ENCODE measurements around the gene TAC4. TPM values are rescaled to one million over a fixed set of nuclear protein-coding genes. Genes with fewer than 3 reads are reported as not detected.

The TAC4 gene
- total and polyA plus RNA-seq, 2 experiments from 2014 or later = not detected

DNA sequence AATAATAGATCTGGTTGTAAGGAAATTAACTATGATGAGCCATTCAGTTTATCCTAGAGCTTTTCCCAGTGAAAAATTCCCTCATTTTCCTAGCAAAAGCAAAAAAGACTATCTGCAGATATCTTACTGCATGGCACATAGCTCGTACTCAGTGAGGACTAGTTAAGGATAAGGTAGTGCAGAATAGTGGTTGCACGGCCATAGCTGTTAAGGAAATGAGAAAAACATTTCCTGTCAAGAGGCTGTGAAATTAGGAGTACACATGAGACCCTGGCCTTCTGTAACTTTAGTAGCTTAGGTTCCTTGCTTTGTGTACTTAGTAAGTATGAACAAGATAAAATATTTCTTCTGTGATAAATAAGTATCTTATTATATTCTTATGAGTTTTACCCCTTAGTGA lies 49.1 kb downstream of the TAC4 start:
- no peaks in the 10 kb centered on the region; the same call in 2 of the 3 replicates for H3K9me3 Mint-ChIP-seq
- TF ChIP-seq JUNB (IDR thresholded peaks at IDR 0.05; ENCODE audit: unreplicated experiment) = no peak
- no peak for TF ChIP-seq CTCF (conservative IDR thresholded peaks at IDR 0.05; ENCODE audit: low read depth in 2 of 2)
- no peak for TF ChIP-seq EZH2phosphoT487 (IDR thresholded peaks at IDR 0.05; ENCODE audit: unreplicated experiment)
- TF ChIP-seq, protein P1, sequence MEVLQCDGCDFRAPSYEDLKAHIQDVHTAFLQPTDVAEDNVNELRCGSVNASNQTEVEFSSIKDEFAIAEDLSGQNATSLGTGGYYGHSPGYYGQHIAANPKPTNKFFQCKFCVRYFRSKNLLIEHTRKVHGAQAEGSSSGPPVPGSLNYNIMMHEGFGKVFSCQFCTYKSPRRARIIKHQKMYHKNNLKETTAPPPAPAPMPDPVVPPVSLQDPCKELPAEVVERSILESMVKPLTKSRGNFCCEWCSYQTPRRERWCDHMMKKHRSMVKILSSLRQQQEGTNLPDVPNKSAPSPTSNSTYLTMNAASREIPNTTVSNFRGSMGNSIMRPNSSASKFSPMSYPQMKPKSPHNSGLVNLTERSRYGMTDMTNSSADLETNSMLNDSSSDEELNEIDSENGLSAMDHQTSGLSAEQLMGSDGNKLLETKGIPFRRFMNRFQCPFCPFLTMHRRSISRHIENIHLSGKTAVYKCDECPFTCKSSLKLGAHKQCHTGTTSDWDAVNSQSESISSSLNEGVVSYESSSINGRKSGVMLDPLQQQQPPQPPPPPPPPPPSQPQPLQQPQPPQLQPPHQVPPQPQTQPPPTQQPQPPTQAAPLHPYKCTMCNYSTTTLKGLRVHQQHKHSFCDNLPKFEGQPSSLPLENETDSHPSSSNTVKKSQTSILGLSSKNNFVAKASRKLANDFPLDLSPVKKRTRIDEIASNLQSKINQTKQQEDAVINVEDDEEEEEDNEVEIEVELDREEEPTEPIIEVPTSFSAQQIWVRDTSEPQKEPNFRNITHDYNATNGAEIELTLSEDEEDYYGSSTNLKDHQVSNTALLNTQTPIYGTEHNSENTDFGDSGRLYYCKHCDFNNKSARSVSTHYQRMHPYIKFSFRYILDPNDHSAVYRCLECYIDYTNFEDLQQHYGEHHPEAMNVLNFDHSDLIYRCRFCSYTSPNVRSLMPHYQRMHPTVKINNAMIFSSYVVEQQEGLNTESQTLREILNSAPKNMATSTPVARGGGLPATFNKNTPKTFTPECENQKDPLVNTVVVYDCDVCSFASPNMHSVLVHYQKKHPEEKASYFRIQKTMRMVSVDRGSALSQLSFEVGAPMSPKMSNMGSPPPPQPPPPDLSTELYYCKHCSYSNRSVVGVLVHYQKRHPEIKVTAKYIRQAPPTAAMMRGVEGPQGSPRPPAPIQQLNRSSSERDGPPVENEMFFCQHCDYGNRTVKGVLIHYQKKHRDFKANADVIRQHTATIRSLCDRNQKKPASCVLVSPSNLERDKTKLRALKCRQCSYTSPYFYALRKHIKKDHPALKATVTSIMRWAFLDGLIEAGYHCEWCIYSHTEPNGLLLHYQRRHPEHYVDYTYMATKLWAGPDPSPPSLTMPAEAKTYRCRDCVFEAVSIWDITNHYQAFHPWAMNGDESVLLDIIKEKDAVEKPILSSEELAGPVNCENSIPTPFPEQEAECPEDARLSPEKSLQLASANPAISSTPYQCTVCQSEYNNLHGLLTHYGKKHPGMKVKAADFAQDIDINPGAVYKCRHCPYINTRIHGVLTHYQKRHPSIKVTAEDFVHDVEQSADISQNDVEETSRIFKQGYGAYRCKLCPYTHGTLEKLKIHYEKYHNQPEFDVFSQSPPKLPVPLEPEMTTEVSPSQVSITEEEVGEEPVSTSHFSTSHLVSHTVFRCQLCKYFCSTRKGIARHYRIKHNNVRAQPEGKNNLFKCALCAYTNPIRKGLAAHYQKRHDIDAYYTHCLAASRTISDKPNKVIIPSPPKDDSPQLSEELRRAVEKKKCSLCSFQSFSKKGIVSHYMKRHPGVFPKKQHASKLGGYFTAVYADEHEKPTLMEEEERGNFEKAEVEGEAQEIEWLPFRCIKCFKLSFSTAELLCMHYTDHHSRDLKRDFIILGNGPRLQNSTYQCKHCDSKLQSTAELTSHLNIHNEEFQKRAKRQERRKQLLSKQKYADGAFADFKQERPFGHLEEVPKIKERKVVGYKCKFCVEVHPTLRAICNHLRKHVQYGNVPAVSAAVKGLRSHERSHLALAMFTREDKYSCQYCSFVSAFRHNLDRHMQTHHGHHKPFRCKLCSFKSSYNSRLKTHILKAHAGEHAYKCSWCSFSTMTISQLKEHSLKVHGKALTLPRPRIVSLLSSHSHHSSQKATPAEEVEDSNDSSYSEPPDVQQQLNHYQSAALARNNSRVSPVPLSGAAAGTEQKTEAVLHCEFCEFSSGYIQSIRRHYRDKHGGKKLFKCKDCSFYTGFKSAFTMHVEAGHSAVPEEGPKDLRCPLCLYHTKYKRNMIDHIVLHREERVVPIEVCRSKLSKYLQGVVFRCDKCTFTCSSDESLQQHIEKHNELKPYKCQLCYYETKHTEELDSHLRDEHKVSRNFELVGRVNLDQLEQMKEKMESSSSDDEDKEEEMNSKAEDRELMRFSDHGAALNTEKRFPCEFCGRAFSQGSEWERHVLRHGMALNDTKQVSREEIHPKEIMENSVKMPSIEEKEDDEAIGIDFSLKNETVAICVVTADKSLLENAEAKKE (CRISPR knock-in tag; IDR thresholded peaks at IDR 0.05) = no peak
- no peak for TF ChIP-seq ZNF114 (CRISPR knock-in tag; IDR thresholded peaks at IDR 0.05)
- TF ChIP-seq EZH2 (IDR thresholded peaks at IDR 0.05; ENCODE audit: low read depth, unreplicated experiment) = no peak
- no peak for TF ChIP-seq ETS1 (IDR thresholded peaks at IDR 0.05)
- TF ChIP-seq POLR2AphosphoS5 (IDR thresholded peaks at IDR 0.05; ENCODE audit: low read depth) = no peak
- TF ChIP-seq NANOG (IDR thresholded peaks at IDR 0.05; ENCODE audit: borderline replicate concordance) = no peak
- TF ChIP-seq STAT1 (IDR thresholded peaks at IDR 0.05; ENCODE audit: unreplicated experiment) = no peak
- TF ChIP-seq CREB1 (CRISPR knock-in tag; IDR thresholded peaks at IDR 0.05; ENCODE audit: low read depth) = no peak
- no peak for TF ChIP-seq ZNF331 (CRISPR knock-in tag; IDR thresholded peaks at IDR 0.05; ENCODE audit: low read depth)
- no peak for TF ChIP-seq REST (IDR thresholded peaks at IDR 0.05; ENCODE audit: unreplicated experiment)
- no peak overlapping the region for H3K4me2 ChIP-seq
- no peaks in the 10 kb centered on the region for H3K27me3 ChIP-seq (ENCODE audit: insufficient read depth)
- no peak overlapping the region for H2AFZ ChIP-seq
- H3F3A ChIP-seq (replicated peaks; ENCODE audit: low read depth) = no peaks in the 10 kb centered on the region
- H3K4me3 Mint-ChIP-seq = no peak overlapping the region
- no peak overlapping the region for H3K27ac ChIP-seq (ENCODE audit: low read depth)
- H3K4me1 ChIP-seq (ENCODE audit: insufficient read depth) = no peaks in the 10 kb centered on the region
- ATAC-seq (no peak), DNase-seq (ENCODE audit: low spot score) (no peak)
- H3K79me2 ChIP-seq (replicated peaks; ENCODE audit: insufficient read depth) = peaks cover 84% of the 10 kb centered on the region
- no peak overlapping the region for H3K4me3 ChIP-seq
- H3K27me3 Mint-ChIP-seq (ENCODE audit: insufficient read depth, low read depth, poor library complexity) = no peaks in the 10 kb centered on the region
- peaks cover 19% of the 10 kb centered on the region for H4K20me1 ChIP-seq (replicated peaks; ENCODE audit: insufficient read depth)
- peaks cover 52% of the 10 kb centered on the region for H3K36me3 ChIP-seq (ENCODE audit: insufficient read depth)
- 0 out of 3 replicates have a peak, but pooled peaks cover 3% of the 10 kb centered on the region for H3K4me1 Mint-ChIP-seq
- H3K27ac Mint-ChIP-seq = no peak overlapping the region
- no peaks in the 10 kb centered on the region for H3K9me2 ChIP-seq (ENCODE audit: insufficient read depth)
- peaks cover 70% of the 10 kb centered on the region for H3K36me3 Mint-ChIP-seq (ENCODE audit: low read depth)
